Measurements from ENCODE around the gene PRDM16. TPM values are rescaled to one million over a fixed set of nuclear protein-coding genes. Genes with fewer than 3 reads are reported as not detected.

PRDM16 gene
- total RNA-seq, 2 experiments from 2014 or later, result not detected

DNA sequence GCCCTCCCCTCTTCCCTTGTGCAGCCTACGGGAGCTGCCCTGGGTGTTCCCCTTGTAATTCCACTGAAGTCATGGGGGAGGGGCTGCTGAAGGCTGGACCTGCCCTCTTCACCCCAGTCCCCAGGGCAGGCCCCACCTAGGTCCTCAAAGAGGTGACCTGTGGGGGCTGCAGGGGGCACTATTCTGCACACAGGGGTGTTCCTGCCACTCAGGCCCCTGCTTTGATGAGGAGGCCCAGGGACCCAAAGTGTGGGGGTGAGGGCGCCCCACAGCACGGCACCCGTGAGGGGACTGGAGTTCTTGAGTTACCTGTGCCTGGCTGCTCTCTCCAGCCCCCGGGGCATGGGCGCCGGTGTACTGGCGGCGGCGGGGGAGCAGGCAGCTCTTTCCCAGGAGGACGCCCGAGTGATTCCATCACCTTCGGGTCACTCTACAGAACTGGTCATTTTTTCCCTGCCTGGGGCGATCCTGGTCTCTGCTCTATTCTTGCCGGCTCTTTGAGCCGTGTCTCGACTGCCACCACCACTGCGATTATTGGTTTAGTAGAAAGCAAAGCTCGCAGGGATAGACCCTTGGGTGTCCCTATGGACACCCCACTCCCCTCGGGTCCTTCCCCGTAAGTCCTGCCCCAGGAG is 6.9 kb upstream of the PRDM16 start:
- H3K79me2 ChIP-seq (ENCODE audit: insufficient read depth, low read depth, low read length), result no peaks in the 10 kb centered on the region
- intact Hi-C loops (cut with micrococcal nuclease; ENCODE audit: unreplicated experiment), result no loop called here
- no peaks in the 10 kb centered on the region for H3K9me2 ChIP-seq (ENCODE audit: insufficient read depth, low read length)
- H3K27ac ChIP-seq (ENCODE audit: low read depth, low read length, poor library complexity, severe bottlenecking), result no peak overlapping the region
- no peak overlapping the region for H3K4me3 ChIP-seq (ENCODE audit: low read depth, low read length, poor library complexity, severe bottlenecking)
- ChIA-PET POLR2A (no interaction called here), CTCF (ENCODE audit: unreplicated experiment) (no interaction called here)
- TF ChIP-seq, protein P1, sequence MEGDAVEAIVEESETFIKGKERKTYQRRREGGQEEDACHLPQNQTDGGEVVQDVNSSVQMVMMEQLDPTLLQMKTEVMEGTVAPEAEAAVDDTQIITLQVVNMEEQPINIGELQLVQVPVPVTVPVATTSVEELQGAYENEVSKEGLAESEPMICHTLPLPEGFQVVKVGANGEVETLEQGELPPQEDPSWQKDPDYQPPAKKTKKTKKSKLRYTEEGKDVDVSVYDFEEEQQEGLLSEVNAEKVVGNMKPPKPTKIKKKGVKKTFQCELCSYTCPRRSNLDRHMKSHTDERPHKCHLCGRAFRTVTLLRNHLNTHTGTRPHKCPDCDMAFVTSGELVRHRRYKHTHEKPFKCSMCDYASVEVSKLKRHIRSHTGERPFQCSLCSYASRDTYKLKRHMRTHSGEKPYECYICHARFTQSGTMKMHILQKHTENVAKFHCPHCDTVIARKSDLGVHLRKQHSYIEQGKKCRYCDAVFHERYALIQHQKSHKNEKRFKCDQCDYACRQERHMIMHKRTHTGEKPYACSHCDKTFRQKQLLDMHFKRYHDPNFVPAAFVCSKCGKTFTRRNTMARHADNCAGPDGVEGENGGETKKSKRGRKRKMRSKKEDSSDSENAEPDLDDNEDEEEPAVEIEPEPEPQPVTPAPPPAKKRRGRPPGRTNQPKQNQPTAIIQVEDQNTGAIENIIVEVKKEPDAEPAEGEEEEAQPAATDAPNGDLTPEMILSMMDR (conservative IDR thresholded peaks at IDR 0.05; ENCODE audit: low read length), result no peak
- no peak for TF ChIP-seq EZH2phosphoT487 (IDR thresholded peaks at IDR 0.05; ENCODE audit: borderline replicate concordance, low read depth, low read length)
- no peaks in the 10 kb centered on the region for H4K20me1 ChIP-seq (ENCODE audit: insufficient read depth, low read length)
- DNase-seq (ENCODE audit: low spot score), result no peak
- H3K4me1 ChIP-seq (ENCODE audit: insufficient read depth, low read length, poor library complexity, severe bottlenecking), result no peaks in the 10 kb centered on the region
- H3K4me2 ChIP-seq (ENCODE audit: low read length), result no peak overlapping the region
- no peaks in the 10 kb centered on the region for H3K9me3 ChIP-seq (ENCODE audit: low read length)
- H2AFZ ChIP-seq (ENCODE audit: low read length), result no peak overlapping the region
- BruUV-seq (replicated peaks), result no TSS peak
- no peaks in the 10 kb centered on the region for H3K36me3 ChIP-seq (ENCODE audit: insufficient read depth, low read length)

GRCh38 chr1:3062616-3063378 is 6.2 kb upstream of the PRDM16 start:
- Histone ChIP-seq H2AFZ (ENCODE audit: low read length) (no peak overlapping the region), H3K4me1 (ENCODE audit: insufficient read depth, low read length, poor library complexity, severe bottlenecking) (no peaks in the 10 kb centered on the region), H3K79me2 (ENCODE audit: insufficient read depth, low read depth, low read length) (no peaks in the 10 kb centered on the region), H3K9me3 (ENCODE audit: low read length) (no peaks in the 10 kb centered on the region), H3K4me3 (ENCODE audit: low read depth, low read length, poor library complexity, severe bottlenecking) (no peak overlapping the region), H3K4me2 (ENCODE audit: low read length) (no peak overlapping the region), H3K27ac (ENCODE audit: low read depth, low read length, poor library complexity, severe bottlenecking) (no peak overlapping the region), H3K36me3 (ENCODE audit: insufficient read depth, low read length) (no peaks in the 10 kb centered on the region), H4K20me1 (ENCODE audit: insufficient read depth, low read length) (no peaks in the 10 kb centered on the region), H3K9me2 (ENCODE audit: insufficient read depth, low read length) (no peaks in the 10 kb centered on the region)
- POLR2A ChIA-PET, result no interaction called here
- intact Hi-C loops (cut with micrococcal nuclease; ENCODE audit: unreplicated experiment), result no loop called here
- no TSS peak for BruUV-seq (replicated peaks)
- CTCF ChIA-PET (ENCODE audit: unreplicated experiment), result no interaction called here
- no peak for TF ChIP-seq EZH2phosphoT487 (IDR thresholded peaks at IDR 0.05; ENCODE audit: borderline replicate concordance, low read depth, low read length)
- TF ChIP-seq, protein P1 (conservative IDR thresholded peaks at IDR 0.05; ENCODE audit: low read length), result no peak
- DNase-seq (ENCODE audit: low spot score), result no peak
